SK-N-MC (cell line): ENCODE measurements around the gene TSPAN17.

ENCODE experiments used
- DNase-seq: peaks from one replicate; pipeline ENCODE4 v3.0.0-alpha.2; 2011; ENCODE audit warnings: low read depth, low spot score
- H3K27ac ChIP-seq: fragments of 200-600 bp; sonication (generic); 2 replicates; pipeline ENCODE4 v1.5.1; 2016; ENCODE audit warnings: mixed run types
- H3K36me3 ChIP-seq: fragments of 200-600 bp; sonication (generic); 2 replicates; pipeline ENCODE4 v1.6.1; 2017; ENCODE audit warnings: antibody characterized with exemption, low read length, mixed read lengths; ENCODE audit not compliant: insufficient read depth
- H3K4me3 ChIP-seq: fragments of 200-600 bp; sonication (generic); 2 replicates; pipeline ENCODE4 v1.5.1; 2016
- H3K9ac ChIP-seq: fragments of 200-600 bp; sonication (generic); 2 replicates; pipeline ENCODE4 v1.8.0; 2017; ENCODE audit warnings: mixed run types, mixed read lengths; ENCODE audit not compliant: insufficient read length
- H3K9me3 ChIP-seq: fragments of 200-600 bp; sonication (generic); 2 replicates; pipeline ENCODE4 v1.6.1; 2017; ENCODE audit warnings: low read depth, mild to moderate bottlenecking, antibody characterized with exemption, low read length, moderate library complexity, mixed read lengths
- EZH2 ChIP-seq: fragments of 200-600 bp; sonication (generic); IDR thresholded peaks from one replicate; pipeline ENCODE4 v1.6.1; 2017; ENCODE audit warnings: antibody characterized with exemption
- FOXP2 ChIP-seq: optimal IDR thresholded peaks from 2 replicates; pipeline ENCODE3; 2011; ENCODE audit warnings: mild to moderate bottlenecking, moderate library complexity; ENCODE audit not compliant: insufficient read depth; ENCODE audit errors: extremely low read length, control extremely low read depth
- POLR2AphosphoS5 ChIP-seq: IDR thresholded peaks from 2 replicates; pipeline ENCODE4 v1.6.1; 2012; ENCODE audit warnings: mild to moderate bottlenecking, low read depth, low read length, borderline replicate concordance

The TSPAN17 gene

GRCh38 chr5:176642675-176643490, 4.4 kb upstream of the TSPAN17 start:
- TF ChIP-seq FOXP2 (no peak), EZH2 (no peak), POLR2AphosphoS5 (no peak)
- DNase-seq = no peak
- Histone ChIP-seq H3K4me3 (no peak overlapping the region), H3K9me3 (no peaks in the 10 kb centered on the region), H3K36me3 (no peaks in the 10 kb centered on the region), H3K27ac (no peak overlapping the region), H3K9ac (no peak overlapping the region)

GRCh38 chr5:176643491-176644219, 3.6 kb upstream of the TSPAN17 start:
- H3K36me3 ChIP-seq = no peaks in the 10 kb centered on the region
- TF ChIP-seq POLR2AphosphoS5 (no peak), FOXP2 (no peak), EZH2 (no peak)
- H3K9ac ChIP-seq = no peak overlapping the region
- H3K9me3 ChIP-seq = no peaks in the 10 kb centered on the region
- no peak overlapping the region for H3K4me3 ChIP-seq
- DNase-seq = no peak
- no peak overlapping the region for H3K27ac ChIP-seq

GRCh38 chr5:176644294-176644693, 3.0 kb upstream of the TSPAN17 start:
- DNase-seq = no peak
- no peaks in the 10 kb centered on the region for H3K9me3 ChIP-seq
- no peak overlapping the region for H3K27ac ChIP-seq
- TF ChIP-seq EZH2 (no peak), POLR2AphosphoS5 (no peak), FOXP2 (no peak)
- H3K9ac ChIP-seq = no peak overlapping the region
- no peaks in the 10 kb centered on the region for H3K36me3 ChIP-seq
- H3K4me3 ChIP-seq = no peak overlapping the region

- Histone ChIP-seq H3K27ac (no peak overlapping the region), H3K9ac (no peak overlapping the region), H3K36me3 (no peaks in the 10 kb centered on the region), H3K4me3 (no peak overlapping the region), H3K9me3 (no peaks in the 10 kb centered on the region)
- TF ChIP-seq FOXP2 (no peak), EZH2 (no peak), POLR2AphosphoS5 (no peak)
- no peak for DNase-seq
Observed at GRCh38 chr5:176644878-176645670, 2.2 kb upstream of the TSPAN17 start.

GRCh38 chr5:176646049-176646706, 1.1 kb upstream of the TSPAN17 start:
- TF ChIP-seq EZH2 (no peak), FOXP2 (no peak), POLR2AphosphoS5 (no peak)
- Histone ChIP-seq H3K36me3 (no peaks in the 10 kb centered on the region), H3K9ac (no peak overlapping the region), H3K4me3 (peak overlapping the region; percentile 90), H3K9me3 (no peaks in the 10 kb centered on the region), H3K27ac (no peak overlapping the region)
- no peak for DNase-seq

- Histone ChIP-seq H3K36me3 (no peaks in the 10 kb centered on the region), H3K4me3 (peak overlapping the region; percentile 90), H3K9me3 (no peaks in the 10 kb centered on the region), H3K9ac (peak overlapping the region; percentile 42), H3K27ac (no peak overlapping the region)
- DNase-seq = no peak
- TF ChIP-seq FOXP2 (no peak), POLR2AphosphoS5 (no peak), EZH2 (no peak)
Observed at GRCh38 chr5:176646707-176647029, 616 bp upstream of the TSPAN17 start.

- no peak overlapping the region for H3K27ac ChIP-seq
- peak overlapping the region; percentile 62 for H3K9ac ChIP-seq
- no peaks in the 10 kb centered on the region for H3K9me3 ChIP-seq
- H3K36me3 ChIP-seq = no peaks in the 10 kb centered on the region
- peak overlapping the region; percentile 90 for H3K4me3 ChIP-seq
- TF ChIP-seq EZH2 (no peak), POLR2AphosphoS5 (no peak), FOXP2 (no peak)
- no peak for DNase-seq
Observed at GRCh38 chr5:176647843-176648473, 674 bp downstream of the TSPAN17 start.
